CD4-positive, alpha-beta T cell treated with Interleukin-4 for 4 hours (primary cell): ENCODE results near the gene ABCA13.

Experiments used
- DNase-seq: peaks from one replicate; pipeline ENCODE4 v3.0.0-alpha.2; 2020

Gene ABCA13

GRCh38 chr7:48307041-48307714, 135.9 kb downstream of the ABCA13 start:
- DNase-seq, result no peak

- DNase-seq, result no peak
Measured at GRCh38 chr7:48309720-48310119, 138.5 kb downstream of the ABCA13 start.

GRCh38 chr7:48311464-48312100, 140.3 kb downstream of the ABCA13 start:
- DNase-seq, result no peak

GRCh38 chr7:48312151-48312550, 140.9 kb downstream of the ABCA13 start:
- no peak for DNase-seq

- DNase-seq, result no peak
Measured at GRCh38 chr7:48316768-48317167, 145.5 kb downstream of the ABCA13 start.

- DNase-seq, result no peak
Measured at GRCh38 chr7:48317360-48317759, 146.1 kb downstream of the ABCA13 start.

GRCh38 chr7:48321319-48322010, 150.2 kb downstream of the ABCA13 start:
- DNase-seq, result no peak

GRCh38 chr7:48337012-48337621, 165.9 kb downstream of the ABCA13 start:
- no peak for DNase-seq

GRCh38 chr7:48337781-48338180, 166.5 kb downstream of the ABCA13 start:
- no peak for DNase-seq

GRCh38 chr7:48347230-48347825, 176.1 kb downstream of the ABCA13 start:
- DNase-seq, result no peak

- DNase-seq, result no peak
Measured at GRCh38 chr7:48350515-48350914, 179.3 kb downstream of the ABCA13 start.

GRCh38 chr7:48351900-48352299, 180.6 kb downstream of the ABCA13 start:
- DNase-seq, result no peak

- DNase-seq, result no peak
Measured at GRCh38 chr7:48355346-48355745, 184.1 kb downstream of the ABCA13 start.

GRCh38 chr7:48360574-48360973, 189.3 kb downstream of the ABCA13 start:
- no peak for DNase-seq

- no peak for DNase-seq
Measured at GRCh38 chr7:48363174-48363573, 191.9 kb downstream of the ABCA13 start.

- no peak for DNase-seq
Measured at GRCh38 chr7:48365010-48365409, 193.8 kb downstream of the ABCA13 start.

- DNase-seq, result no peak
Measured at GRCh38 chr7:48366096-48366495, 194.8 kb downstream of the ABCA13 start.

GRCh38 chr7:48376263-48376662, 205.0 kb downstream of the ABCA13 start:
- no peak for DNase-seq

GRCh38 chr7:48380921-48381320, 209.7 kb downstream of the ABCA13 start:
- DNase-seq, result no peak

GRCh38 chr7:48381571-48381970, 210.3 kb downstream of the ABCA13 start:
- DNase-seq, result no peak

- no peak for DNase-seq
Measured at GRCh38 chr7:48384180-48384752, 213.0 kb downstream of the ABCA13 start.

- DNase-seq, result no peak
Measured at GRCh38 chr7:48387932-48388331, 216.7 kb downstream of the ABCA13 start.

- no peak for DNase-seq
Measured at GRCh38 chr7:48388911-48389310, 217.7 kb downstream of the ABCA13 start.
